ENCODE data around the gene HBEGF.

GRCh38 chr5:140324617-140325241, 21.7 kb downstream of the HBEGF start:
- no peak for TF ChIP-seq CEBPB (IDR thresholded peaks at IDR 0.05)
- TF ChIP-seq CTCF (IDR thresholded peaks at IDR 0.05), result no peak
- TF ChIP-seq POLR2A (IDR thresholded peaks at IDR 0.05; ENCODE audit: low read length), result no peak

All from A549 (cell line).